Mesodermal cell (in vitro differentiated cells): ENCODE data around the gene MYO1C.

Experiments
- H3K27ac ChIP-seq: 2 replicates; pipeline ENCODE4 v1.7.0; 2013; ENCODE audit warnings: mild to moderate bottlenecking, low read depth, low read length, moderate library complexity; ENCODE audit not compliant: severe bottlenecking
- H3K36me3 ChIP-seq: 2 replicates; pipeline ENCODE4 v1.7.1; 2013; ENCODE audit warnings: mild to moderate bottlenecking, low read length, moderate library complexity; ENCODE audit not compliant: control insufficient read depth, insufficient read depth
- H3K4me1 ChIP-seq: one replicate; pipeline ENCODE4 v1.7.1; 2013; ENCODE audit warnings: mild to moderate bottlenecking, low read length; ENCODE audit not compliant: insufficient read depth, control insufficient read depth, poor library complexity, severe bottlenecking
- H3K4me3 ChIP-seq: 2 replicates; pipeline ENCODE4 v1.7.0; 2013; ENCODE audit warnings: low read length, control low read depth, mild to moderate bottlenecking; ENCODE audit not compliant: insufficient read depth, poor library complexity, severe bottlenecking; ENCODE audit errors: extremely low read depth
- H3K9me3 ChIP-seq: 2 replicates; pipeline ENCODE4 v1.7.1; 2013; ENCODE audit warnings: mild to moderate bottlenecking, low read length, moderate library complexity; ENCODE audit not compliant: control insufficient read depth
- WGBS, 2 experiments: methylation state at CpG; one replicate each; pipeline ENCODE4 v1.1.5; 2013; ENCODE audit warnings: missing lambda C conversion rate in 2 of 2; ENCODE audit not compliant: insufficient coverage in 2 of 2; 5-methylcytosine and 5-hydroxymethylcytosine counted together

The MYO1C gene

DNA sequence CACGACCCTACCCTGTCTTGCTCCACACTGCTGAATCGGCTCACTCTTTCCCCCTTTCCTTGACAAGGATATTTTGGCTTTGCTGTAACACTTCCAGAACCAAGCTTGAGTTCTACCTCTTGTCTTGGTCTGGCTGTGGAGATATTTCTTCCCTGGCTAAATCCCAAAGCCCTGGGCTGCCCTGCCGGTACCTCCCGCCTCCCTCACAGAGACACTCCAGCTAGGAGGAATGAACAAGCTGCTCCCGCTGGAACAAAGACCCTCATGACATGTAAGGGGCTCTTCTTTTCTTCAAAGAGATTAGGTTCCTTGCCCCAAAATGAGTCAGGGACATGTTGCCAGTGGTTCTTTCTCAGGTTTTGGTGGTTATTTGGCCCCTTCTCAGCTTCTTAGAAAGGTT lies 13.1 kb upstream of the MYO1C start:
- Histone ChIP-seq H3K9me3 (no peaks in the 10 kb centered on the region), H3K27ac (no peak overlapping the region), H3K4me3 (no peak overlapping the region), H3K4me1 (no peaks in the 10 kb centered on the region), H3K36me3 (peaks cover 15% of the 10 kb centered on the region)
- 94 to 98% methylated on average over 4 to 5 of the region's 5 CpGs for WGBS, 2 experiments

DNA sequence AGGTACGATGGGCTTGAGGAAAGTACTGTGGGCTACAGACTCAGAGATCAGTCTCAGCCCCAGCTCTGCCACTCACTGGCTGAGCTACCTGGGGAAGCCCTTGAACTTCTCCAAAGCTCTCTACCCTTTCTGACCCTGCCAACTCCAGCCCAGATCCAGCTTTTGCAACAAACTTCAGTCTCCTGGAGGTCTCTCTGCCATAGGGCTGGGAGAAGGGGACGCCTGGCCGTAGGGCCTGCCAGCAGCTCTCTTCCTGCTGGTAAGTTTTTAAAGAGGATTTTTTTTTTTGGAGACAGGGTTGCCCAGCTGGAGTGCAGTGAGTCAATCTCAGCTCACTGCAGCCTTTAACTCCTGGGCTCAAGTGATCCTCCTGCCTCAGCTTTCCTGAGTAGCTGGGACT lies 12.4 kb upstream of the MYO1C start:
- no peaks in the 10 kb centered on the region for H3K4me1 ChIP-seq
- no peaks in the 10 kb centered on the region for H3K9me3 ChIP-seq
- no peak overlapping the region for H3K4me3 ChIP-seq
- 100% methylated on average over 3 of the region's 3 CpGs; no CpG with 5 or more reads in 1 of the 2 experiments for WGBS, 2 experiments
- peaks cover 15% of the 10 kb centered on the region for H3K36me3 ChIP-seq
- no peak overlapping the region for H3K27ac ChIP-seq

DNA sequence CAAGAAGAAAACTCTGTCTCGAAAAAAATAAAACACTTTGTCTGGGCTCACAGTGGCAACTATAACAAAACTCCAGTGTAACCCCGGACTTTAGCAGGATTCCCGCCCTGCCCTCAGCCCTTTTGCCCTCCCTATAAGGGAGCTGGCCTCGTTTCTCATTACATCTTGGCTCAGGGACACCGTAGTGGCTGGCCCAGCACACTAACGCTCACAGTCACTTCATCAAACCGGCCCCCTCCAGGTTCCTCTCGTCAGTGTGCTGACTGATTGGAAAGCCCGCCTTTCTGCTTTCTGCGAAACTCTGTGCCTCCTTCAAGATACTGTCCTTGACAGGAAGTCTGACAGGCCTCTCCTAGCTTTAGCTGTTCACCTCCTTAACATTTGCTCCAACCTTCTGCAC lies 11.2 kb upstream of the MYO1C start:
- no peaks in the 10 kb centered on the region for H3K9me3 ChIP-seq
- peaks cover 6% of the 10 kb centered on the region for H3K4me1 ChIP-seq
- no peak overlapping the region for H3K4me3 ChIP-seq
- WGBS, 2 experiments = 88 to 89% methylated on average over 10 of the region's 10 CpGs
- no peak overlapping the region for H3K27ac ChIP-seq
- H3K36me3 ChIP-seq = peaks cover 15% of the 10 kb centered on the region

DNA sequence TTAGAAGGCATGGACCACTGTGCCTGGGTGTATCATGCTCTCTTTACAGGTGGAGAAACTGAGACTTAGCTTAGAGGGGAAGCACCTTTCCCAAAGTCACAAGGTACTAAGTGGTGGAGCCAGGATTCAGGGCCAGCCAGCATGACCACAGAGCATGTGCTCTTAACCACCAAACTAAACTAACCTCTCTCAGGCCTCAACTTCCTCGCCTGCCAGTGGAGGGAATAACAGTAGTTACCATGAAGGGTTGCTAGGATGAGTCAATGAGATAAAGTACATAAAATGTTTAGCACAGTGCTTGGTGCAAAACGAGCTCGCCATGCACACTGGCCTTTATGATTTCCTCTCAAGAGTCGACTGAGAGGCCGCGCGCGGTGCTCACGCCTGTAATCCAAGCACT lies 6.4 kb upstream of the MYO1C start:
- no peak overlapping the region for H3K27ac ChIP-seq

DNA sequence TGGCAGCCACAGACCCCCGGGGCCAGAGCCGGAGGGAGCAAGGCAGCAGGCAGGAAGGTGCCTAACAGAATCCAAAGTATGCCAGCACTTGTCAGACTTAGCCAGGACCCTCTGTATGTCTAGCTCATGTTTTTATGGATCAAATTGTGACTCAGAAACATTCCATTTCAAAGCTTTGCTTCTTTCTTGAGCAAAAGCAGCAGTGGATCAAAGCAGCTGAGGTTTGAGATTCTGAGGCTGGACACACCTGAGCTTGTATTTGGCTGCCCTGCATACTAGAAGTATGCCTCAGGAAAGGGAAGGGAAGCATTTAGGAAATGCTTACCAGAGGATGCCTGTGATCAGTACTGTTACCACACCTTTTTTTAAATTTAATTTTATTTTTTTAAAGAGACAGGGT lies 5.7 kb upstream of the MYO1C start:
- Histone ChIP-seq H3K4me1 (peaks cover 17% of the 10 kb centered on the region), H3K9me3 (no peaks in the 10 kb centered on the region), H3K27ac (no peak overlapping the region), H3K4me3 (no peak overlapping the region), H3K36me3 (peaks cover 21% of the 10 kb centered on the region)
- 88 to 94% methylated on average over 2 of the region's 2 CpGs for WGBS, 2 experiments

More for the DNA sequence above, 6.4 kb upstream of the MYO1C start:
- WGBS, 2 experiments = 93 to 94% methylated on average over 3 to 4 of the region's 9 CpGs
- H3K36me3 ChIP-seq = peaks cover 21% of the 10 kb centered on the region
- peaks cover 10% of the 10 kb centered on the region for H3K4me1 ChIP-seq
- H3K4me3 ChIP-seq = no peak overlapping the region
- H3K9me3 ChIP-seq = no peaks in the 10 kb centered on the region

DNA sequence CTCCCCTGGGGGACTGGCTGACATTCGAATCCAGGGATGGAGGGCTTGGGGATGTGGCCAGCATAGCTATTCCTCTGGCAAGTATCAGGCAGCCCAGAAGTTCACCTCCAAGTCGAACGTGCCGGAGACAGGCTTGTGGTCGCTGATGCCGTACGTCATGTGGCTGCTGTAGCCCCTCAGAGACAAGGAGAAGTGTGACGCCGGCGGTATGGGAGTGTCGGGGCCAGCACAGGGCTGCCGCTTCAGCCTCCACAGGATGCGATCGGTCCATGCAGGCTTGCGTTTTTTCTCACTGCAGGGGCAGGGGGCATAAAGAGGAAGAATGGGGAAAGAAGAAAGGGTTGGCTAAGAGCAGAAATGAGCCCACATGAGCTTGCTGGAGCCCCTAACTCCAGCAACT lies 5.3 kb upstream of the MYO1C start:
- Histone ChIP-seq H3K4me3 (no peak overlapping the region), H3K9me3 (no peaks in the 10 kb centered on the region), H3K27ac (no peak overlapping the region), H3K4me1 (peaks cover 21% of the 10 kb centered on the region), H3K36me3 (peaks cover 21% of the 10 kb centered on the region)
- 90 to 92% methylated on average over 11 to 15 of the region's 15 CpGs for whole genome bisulfite sequencing, 2 experiments

DNA sequence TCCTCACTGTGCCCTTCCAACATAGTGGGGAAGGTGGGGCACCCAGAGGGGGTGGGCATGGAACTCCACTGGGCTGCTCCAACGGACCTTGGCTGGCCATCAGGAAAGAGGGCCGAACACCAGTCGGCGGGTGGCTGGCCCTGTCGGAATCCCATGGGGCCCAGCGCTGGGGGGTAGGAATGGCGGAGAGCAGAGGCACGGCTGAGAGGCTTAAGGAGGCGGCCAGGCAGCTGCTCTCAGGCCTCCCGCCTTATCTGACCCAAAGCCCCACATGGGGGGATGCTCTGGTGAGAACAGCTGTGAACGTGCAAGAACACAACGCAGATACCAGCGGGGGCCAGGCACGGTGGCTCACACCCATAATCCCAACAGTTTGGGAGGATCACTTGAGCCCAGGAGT lies 4.4 kb upstream of the MYO1C start:
- 89 to 90% methylated on average over 11 of the region's 14 CpGs for WGBS, 2 experiments
- H3K4me3 ChIP-seq = no peak overlapping the region
- peaks cover 28% of the 10 kb centered on the region for H3K4me1 ChIP-seq
- no peaks in the 10 kb centered on the region for H3K9me3 ChIP-seq
- H3K27ac ChIP-seq = no peak overlapping the region
- H3K36me3 ChIP-seq = peaks cover 21% of the 10 kb centered on the region

DNA sequence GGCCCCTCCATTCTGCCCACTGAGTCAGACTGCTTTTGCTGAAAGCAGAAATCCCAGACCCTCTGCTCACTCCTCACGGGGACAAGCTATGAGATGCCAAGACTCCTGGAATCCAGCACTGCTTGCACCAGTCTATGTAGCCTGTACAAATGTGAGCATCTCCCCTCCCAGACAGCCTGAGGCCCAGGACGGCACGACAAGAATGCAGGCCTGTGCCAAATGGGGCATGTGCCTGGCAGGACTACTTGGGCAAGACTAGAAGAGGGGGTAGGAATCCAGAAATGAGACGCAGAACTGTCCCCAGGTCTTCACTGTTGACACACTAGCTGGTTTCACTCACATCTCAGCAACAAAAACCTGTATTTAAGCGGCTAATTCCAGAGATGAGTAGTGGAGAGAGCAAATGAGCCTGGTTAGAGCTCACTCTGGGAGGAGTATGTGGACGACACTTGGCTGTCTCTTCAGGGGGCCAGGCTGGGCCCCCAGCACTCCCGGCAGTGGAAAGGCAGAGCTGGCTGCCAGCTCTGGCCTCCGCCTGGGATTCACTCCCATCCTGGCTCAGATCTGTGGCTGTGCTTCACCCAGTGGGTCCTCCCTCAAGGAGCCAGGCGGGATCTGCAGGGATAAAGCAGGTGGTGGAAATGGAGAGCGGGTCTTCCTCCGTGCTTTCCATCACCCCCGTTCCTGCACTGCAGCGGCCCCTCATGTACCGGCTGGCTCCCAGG lies 2.9 kb upstream of the MYO1C start:
- 92 to 93% methylated on average over 13 of the region's 14 CpGs for WGBS, 2 experiments
- H3K9me3 ChIP-seq = no peaks in the 10 kb centered on the region
- H3K4me1 ChIP-seq = peaks cover 28% of the 10 kb centered on the region
- no peak overlapping the region for H3K27ac ChIP-seq
- no peak overlapping the region for H3K4me3 ChIP-seq
- H3K36me3 ChIP-seq = peaks cover 21% of the 10 kb centered on the region

DNA sequence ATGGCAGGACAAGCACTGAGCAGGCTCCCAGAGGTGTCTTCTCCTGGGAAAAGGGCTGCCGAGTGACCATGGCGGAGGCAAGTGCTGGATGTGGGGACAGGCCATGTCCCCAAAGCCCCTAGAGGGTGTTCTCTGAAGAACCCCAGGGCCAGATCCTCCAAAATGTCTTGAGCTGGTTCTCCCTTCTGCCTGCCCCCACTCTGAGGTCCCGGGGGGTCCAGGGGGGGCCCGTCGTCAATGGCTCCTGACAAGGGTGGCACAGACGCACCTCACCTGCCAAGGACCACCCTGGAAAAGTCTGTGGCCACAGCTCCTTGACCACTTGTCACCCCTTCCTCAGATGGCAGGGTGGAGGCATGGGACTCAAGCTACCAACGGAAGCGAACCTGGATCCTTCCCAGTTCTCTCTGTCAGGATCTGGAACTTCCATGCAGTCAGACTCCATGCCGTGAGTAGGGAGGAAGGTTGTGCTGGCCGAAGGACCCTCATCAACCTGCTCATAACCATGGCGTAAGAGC lies 2.3 kb upstream of the MYO1C start:
- no peaks in the 10 kb centered on the region for H3K9me3 ChIP-seq
- WGBS, 2 experiments = 87 to 97% methylated on average over 6 to 11 of the region's 11 CpGs
- H3K27ac ChIP-seq = no peak overlapping the region
- H3K4me3 ChIP-seq = no peak overlapping the region
- H3K36me3 ChIP-seq = peaks cover 21% of the 10 kb centered on the region
- H3K4me1 ChIP-seq = peaks cover 28% of the 10 kb centered on the region

DNA sequence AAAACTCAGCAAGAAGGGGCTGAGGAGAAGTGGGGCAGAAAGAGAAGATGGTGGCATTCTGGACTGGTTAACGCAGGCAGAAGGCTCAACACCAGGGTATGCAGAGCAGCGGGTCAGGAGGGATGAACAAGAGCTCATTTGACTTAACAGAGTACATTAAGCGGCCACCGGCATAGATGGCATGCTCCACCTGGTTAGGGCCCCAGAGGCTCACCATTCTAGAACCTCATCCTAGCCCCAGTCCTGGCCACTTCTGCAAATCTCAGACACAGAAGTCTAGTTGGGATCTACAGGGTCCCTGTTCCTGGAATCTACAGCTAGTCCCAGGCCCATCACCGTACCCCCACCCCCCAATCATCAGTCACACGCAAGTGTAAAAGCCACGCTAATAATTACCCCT lies 1.7 kb upstream of the MYO1C start:
- H3K4me1 ChIP-seq = peaks cover 31% of the 10 kb centered on the region
- peaks cover 21% of the 10 kb centered on the region for H3K36me3 ChIP-seq
- H3K27ac ChIP-seq = no peak overlapping the region
- WGBS, 2 experiments = 97 to 98% methylated on average over 7 of the region's 7 CpGs
- no peaks in the 10 kb centered on the region for H3K9me3 ChIP-seq
- no peak overlapping the region for H3K4me3 ChIP-seq

DNA sequence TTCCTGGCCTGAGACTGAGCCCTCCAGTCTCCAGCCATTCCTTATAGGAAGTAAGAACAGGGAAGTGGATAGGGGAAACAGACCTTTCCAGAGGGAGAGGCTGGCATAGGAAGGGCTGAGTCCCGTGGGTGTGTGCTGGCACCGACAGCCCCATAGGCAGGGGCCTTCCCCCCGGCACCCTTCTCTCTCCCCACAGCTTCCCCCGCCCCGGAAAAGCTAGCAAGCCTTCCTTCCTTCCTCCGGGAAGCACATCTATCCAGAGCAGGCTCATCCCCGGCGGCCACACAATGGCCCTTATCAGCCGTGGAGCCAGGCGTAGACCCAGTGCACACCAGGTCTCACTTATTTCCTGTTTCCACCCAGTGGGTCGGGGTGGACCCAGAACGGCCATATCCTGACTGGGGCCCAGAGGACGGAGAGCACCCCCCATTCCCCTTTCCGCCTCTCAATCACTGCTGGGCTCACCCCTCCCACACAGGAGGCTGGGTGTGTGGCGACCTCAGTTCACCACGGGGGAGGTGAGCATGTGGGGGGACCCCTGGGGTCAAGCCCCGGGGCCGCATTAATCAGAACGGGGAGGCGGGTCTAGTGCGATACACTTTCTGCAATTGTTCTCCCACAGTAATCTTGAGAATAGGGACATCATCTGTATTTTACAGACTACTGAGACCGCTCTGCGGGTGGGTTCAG lies 950 bp upstream of the MYO1C start:
- Histone ChIP-seq H3K9me3 (no peaks in the 10 kb centered on the region), H3K4me1 (peaks cover 31% of the 10 kb centered on the region), H3K27ac (peak overlapping the region; percentile 45), H3K4me3 (no peak overlapping the region), H3K36me3 (peaks cover 21% of the 10 kb centered on the region)
- WGBS, 2 experiments = 83 to 100% methylated on average over 6 to 21 of the region's 23 CpGs
